HG03469 (cell line): ENCODE measurements around the gene AGT.
"Not testable (repeated sequence)": the region's sequence is repeated elsewhere in the genome, so short reads cannot be mapped to it uniquely, and the experiment has no call there.

ENCODE experiments used
- ATAC-seq: cut with Tn5 transposase; IDR thresholded peaks from one replicate; pipeline ENCODE4 v1.9.1; 2021; ENCODE audit warnings: mild to moderate bottlenecking, moderate library complexity, moderate number of reproducible peaks; ENCODE audit not compliant: unreplicated experiment

AGT gene

GRCh38 chr1:230708631-230709580, 5.0 kb downstream of the AGT start:
- ATAC-seq, result no peak

GRCh38 chr1:230707732-230708630, 5.9 kb downstream of the AGT start:
- no peak for ATAC-seq

GRCh38 chr1:230706887-230707731, 6.8 kb downstream of the AGT start:
- no peak for ATAC-seq

- no peak for ATAC-seq
Measured at GRCh38 chr1:230706020-230706699, 7.8 kb downstream of the AGT start.

GRCh38 chr1:230705289-230706019, 8.5 kb downstream of the AGT start:
- no peak for ATAC-seq

DNA sequence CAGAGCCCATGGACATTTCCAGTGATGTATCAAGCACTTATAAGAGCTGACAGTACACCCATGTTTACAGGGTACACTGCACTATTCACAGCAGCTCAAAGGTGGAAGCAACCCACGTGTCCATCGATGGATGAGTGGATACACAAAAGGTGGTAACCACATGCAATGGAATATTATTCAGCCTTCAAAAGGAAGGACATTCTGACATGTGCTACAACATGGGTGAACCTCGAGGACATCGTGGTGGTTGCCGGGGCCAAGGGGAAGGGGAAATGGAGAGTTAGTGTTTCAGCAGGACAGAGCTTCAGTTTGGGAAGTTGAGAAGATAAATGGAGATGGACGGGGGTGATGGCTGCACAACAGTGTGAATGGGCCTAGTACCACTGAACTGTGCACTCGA, 9.1 kb downstream of the AGT start:
- ATAC-seq, result no peak

DNA sequence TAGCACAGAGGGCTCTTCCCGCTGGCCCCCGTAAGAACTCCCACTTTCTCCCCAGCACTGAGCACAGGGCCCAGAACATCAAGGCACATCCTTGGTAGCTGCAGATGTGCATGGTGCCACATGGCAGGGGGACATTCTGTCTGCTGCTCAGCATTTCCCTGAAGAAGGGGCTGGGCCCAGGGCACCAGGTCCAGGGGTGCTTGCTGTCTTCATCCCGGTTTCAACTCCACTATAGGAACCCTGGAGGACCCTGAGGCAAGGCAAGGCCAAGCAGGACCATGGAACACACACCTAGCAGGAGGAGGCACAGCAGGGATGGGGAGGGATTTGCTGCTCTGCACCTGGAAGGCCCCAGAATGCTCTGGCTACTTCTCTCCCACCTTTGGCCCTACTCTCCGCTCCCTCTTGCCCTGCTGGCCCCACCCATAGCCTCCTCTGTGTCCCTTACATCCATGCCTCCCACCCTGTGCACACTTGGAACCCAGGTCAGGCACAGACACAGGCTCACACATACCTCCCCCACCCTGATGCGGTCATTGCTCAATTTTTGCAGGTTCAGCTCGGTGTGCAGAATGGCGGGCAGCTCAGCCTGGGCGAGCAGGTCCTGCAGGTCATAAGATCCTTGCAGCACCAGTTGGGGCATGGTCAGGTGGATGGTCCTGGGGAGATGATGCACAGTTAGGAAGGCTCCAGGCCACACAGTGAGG, 10.1 kb downstream of the AGT start:
- ATAC-seq, result no peak

DNA sequence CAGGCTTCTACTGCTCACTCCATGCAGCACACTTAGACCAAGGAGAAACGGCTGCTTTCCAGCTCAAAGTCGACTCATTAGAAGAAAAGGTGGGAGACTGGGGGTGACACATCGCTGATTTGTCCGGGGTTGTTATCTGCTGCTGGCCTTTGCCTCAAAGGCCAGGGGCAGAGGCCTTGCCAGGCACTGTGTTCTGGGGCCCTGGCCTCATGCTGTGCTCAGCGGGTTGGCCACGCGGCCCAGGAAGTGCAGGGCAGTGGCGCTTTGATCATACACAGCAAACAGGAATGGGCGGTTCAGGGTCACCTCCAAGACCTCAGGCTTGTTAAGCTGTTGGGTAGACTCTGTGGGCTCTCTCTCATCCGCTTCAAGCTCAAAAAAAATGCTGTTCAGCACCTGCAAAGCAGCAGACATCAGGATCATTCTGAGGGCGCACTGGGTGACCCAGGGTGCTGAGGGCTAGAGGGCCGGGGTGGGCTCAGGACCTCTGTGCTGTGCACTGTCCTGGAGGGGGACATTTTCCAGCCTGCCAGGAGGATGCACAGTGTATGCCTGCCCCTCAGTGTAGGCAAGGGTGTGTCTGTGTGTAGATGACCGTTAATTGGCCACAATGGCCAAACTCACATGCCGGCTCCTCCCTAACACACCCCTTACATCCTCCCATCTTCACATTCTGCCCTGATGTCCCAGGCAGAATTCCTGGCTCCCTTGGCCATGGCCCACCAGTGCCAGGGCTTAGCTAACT, 10.8 kb downstream of the AGT start:
- ATAC-seq, result no peak

DNA sequence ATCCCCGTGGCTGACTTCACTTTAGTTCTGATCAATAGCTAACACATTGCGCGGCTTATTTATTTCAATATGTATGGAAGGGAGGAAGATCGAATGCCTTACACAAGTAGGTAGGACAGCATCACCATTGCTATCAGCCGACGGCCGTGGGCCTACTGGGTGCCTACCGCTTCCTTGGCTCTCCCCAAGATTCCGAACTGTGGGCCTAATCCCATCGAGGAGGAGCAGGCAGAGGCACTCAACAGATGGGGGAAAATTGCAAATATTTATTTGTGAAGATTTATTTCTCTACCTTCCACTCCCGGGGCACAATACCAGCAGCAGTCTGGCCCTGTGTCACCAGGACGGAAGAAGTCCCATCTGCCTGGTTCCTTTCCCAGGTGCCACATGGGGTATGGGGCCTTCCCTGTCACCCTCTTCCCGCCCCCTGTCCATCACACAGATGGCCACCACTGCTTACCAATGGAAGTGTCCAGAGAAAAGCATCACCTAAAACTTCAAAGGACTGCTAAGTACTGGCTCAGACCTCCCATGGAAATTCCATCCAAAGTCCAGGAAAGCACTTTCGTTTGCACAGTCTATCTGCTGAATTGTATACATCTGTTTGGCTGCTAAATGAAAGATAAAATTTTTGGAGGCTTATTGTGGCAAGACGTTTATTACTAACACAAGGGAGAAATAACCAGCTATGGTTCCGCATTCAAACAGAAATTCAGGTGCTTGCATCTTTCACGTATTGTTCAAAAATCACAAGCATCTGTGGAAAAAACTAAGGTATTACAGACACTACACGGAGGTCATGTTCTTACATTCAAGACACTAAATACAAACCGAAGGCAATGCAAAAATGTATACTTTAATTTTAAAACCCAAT, 11.8 kb downstream of the AGT start:
- no peak for ATAC-seq

GRCh38 chr1:230701434-230701833, 12.5 kb downstream of the AGT start:
- ATAC-seq, result no peak

DNA sequence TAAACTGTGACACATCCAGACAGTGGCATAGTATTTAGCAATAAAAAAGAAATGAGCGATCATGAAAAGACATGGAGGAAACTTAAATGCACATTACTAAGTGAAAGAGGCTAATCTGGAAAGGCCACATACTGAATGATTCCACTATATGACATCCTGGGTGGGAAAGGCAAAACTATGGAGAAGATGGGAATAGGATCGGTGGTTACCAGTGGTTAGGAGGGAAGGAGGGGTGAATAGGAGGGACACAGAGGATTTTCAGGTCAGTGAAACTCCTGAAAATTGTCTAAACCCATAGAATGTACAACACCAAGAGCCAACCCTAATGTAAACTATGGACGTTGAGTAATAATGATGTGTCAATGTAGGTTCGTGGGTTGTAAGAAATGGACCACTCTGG, 13.8 kb downstream of the AGT start:
- ATAC-seq, result no peak

DNA sequence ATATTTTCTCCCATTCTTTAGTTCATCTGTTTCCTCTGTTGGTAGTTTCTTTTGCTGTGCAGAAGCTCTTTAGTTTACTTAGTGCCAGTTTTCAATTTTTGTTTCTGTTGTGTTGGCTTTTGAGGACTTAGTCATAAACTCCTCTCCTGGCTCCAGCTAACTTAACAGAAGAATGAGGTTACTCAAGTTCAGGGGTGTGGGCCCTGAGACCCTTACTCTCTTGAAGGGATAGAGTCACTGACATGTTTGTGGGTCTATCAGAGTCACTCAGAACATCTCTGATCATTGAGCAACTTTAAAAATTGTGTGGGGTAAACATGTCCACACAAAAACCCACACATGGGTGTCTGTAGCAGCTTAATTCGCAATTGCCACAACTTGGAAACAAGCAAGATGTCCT, 14.2 kb downstream of the AGT start:
- ATAC-seq, result no peak

DNA sequence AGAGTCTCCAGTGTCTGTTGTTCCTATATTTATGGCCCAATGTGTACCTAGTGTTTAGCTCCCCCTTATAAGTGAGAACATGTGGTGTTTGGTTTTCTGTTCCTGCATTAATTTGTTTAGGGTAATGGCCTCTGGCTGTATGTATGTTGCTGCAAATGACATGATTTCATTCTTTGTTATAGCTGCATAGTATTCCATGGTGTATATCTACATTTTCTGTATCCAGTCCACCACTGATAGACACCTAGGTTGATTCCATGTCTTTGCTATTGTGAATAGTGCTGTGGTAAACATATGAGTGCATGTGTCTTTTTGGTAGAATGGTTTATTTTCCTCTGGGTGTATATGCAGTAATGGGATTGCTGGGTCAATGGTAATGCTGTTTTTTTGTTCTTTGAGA, 15.0 kb downstream of the AGT start:
- not testable (repeated sequence) for ATAC-seq

DNA sequence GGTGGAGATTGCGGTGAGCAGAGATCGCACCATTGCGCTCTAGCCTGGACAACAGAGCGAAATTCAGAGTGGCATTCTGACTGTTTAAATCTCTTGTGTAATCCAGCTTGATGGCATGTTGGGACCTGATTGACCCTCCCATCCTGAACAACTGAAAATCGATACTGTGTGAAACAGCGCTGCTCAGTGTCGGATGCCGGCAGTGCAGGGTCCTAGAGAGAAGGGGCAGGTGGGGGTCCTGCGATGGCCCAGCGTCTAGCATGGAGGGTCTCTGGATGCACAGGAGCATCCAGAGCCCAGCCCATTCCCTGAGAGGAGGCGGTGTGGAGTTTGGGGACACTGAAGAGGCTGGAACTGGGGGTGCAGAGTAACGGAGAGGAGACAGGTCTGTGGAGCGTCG, 15.8 kb downstream of the AGT start:
- no peak for ATAC-seq

DNA sequence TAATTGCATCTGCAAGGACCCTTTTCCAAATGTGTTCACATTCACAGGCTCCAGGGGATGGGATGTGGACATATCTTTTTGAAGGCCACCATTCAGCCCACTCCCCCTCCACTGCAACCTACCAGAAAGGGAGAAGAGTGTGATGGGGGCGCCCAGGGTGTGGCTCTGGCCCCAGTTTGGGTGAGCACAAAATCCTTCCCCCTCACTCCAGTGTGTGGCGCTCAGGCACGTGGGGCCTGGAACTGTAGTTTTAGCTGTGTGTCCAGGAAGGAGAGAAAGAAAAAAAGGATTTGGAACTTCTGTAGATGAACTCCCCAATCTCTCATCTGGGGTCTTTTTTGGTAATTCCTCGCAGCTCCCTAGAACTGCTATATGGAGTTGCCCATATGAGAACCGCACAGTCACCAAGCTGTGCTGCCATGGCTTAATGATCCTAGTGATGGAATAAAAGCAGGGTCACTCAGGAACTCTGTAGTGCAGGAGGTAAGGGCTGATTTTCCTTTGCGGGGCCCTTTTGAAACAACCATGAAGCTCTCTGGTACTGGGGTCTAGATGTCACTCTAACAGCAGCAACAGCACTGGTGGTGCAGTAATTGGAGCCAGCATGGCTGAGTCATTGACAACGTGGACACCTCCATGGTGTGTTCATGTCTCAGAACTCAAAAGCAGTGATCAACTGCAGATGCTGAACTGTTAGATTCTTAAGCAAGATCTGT, 17.0 kb downstream of the AGT start:
- ATAC-seq, result no peak

- ATAC-seq, result no peak
Measured at GRCh38 chr1:230696218-230696617, 17.7 kb downstream of the AGT start.

- ATAC-seq, result no peak
Measured at GRCh38 chr1:230694991-230695390, 18.9 kb downstream of the AGT start.
